HAP-1 (cell line): ENCODE results near the gene CLK2.
"Not testable (repeated sequence)": the region's sequence is repeated elsewhere in the genome, so short reads cannot be mapped to it uniquely, and the experiment has no call there.

Source experiments
- DNase-seq, 2 experiments: peaks; one replicate each; pipeline ENCODE4 v3.0.0-alpha.2; 2016 to 2020; ENCODE audit warnings: low spot score in 2 of 2
- H3K27me3 ChIP-seq: fragments of 250-450 bp; sonication (Bioruptor Pico); 2 replicates; pipeline ENCODE4 v1.5.1; 2020; ENCODE audit warnings: low read depth, mild to moderate bottlenecking, moderate library complexity
- H3K36me3 ChIP-seq: fragments of 250-450 bp; sonication (Bioruptor Pico); replicated peaks from 2 replicates; pipeline ENCODE4 v1.5.1; 2020; ENCODE audit warnings: mild to moderate bottlenecking
- H3K4me1 ChIP-seq: fragments of 250-450 bp; sonication (Bioruptor Pico); 2 replicates; pipeline ENCODE4 v1.5.1; 2020; ENCODE audit warnings: mild to moderate bottlenecking
- H3K4me3 ChIP-seq: fragments of 250-450 bp; sonication (Bioruptor Pico); 2 replicates; pipeline ENCODE4 v1.5.1; 2020; ENCODE audit warnings: mild to moderate bottlenecking, moderate library complexity
- H3K9me3 ChIP-seq: fragments of 250-450 bp; sonication (Bioruptor Pico); 2 replicates; pipeline ENCODE4 v1.5.1; 2020; ENCODE audit warnings: mild to moderate bottlenecking, moderate library complexity
- in situ Hi-C: fragments of 300-500 bp; cut with MboI; formaldehyde crosslinking; loops from 3 replicates; pipeline ENCODE4 v1.14.3; 2020; ENCODE audit warnings: low sequenced_read_pairs, inconsistent platforms, mixed read lengths

CLK2 gene

GRCh38 chr1:155251566-155251965 is 21.7 kb downstream of the CLK2 start:
- Histone ChIP-seq H3K36me3 (peaks cover 44% of the 10 kb centered on the region), H3K9me3 (no peaks in the 10 kb centered on the region), H3K4me1 (peaks cover 21% of the 10 kb centered on the region), H3K4me3 (no peak overlapping the region), H3K27me3 (no peaks in the 10 kb centered on the region)
- in situ Hi-C loops: no loop called here
- DNase-seq: no peak

- H3K4me3 ChIP-seq: no peak overlapping the region
- H3K27me3 ChIP-seq: no peaks in the 10 kb centered on the region
- peaks cover 37% of the 10 kb centered on the region for H3K36me3 ChIP-seq
- peaks cover 20% of the 10 kb centered on the region for H3K4me1 ChIP-seq
- H3K9me3 ChIP-seq: no peaks in the 10 kb centered on the region
- in situ Hi-C loops: no loop called here
- DNase-seq: peak; percentile 93 to 98
Observed at GRCh38 chr1:155250633-155251449, 22.5 kb downstream of the CLK2 start.

- Histone ChIP-seq H3K9me3 (no peaks in the 10 kb centered on the region), H3K4me3 (no peak overlapping the region), H3K27me3 (no peaks in the 10 kb centered on the region), H3K36me3 (peaks cover 37% of the 10 kb centered on the region), H3K4me1 (peaks cover 16% of the 10 kb centered on the region)
- in situ Hi-C loops: no loop called here
- DNase-seq: no peak
Observed at GRCh38 chr1:155250246-155250632, 23.1 kb downstream of the CLK2 start.

- Histone ChIP-seq H3K36me3 (peaks cover 32% of the 10 kb centered on the region), H3K9me3 (no peaks in the 10 kb centered on the region), H3K27me3 (no peaks in the 10 kb centered on the region), H3K4me3 (no peak overlapping the region), H3K4me1 (peaks cover 13% of the 10 kb centered on the region)
- no peak for DNase-seq
- in situ Hi-C loops: no loop called here
Observed at GRCh38 chr1:155247667-155248553, 25.4 kb downstream of the CLK2 start.

GRCh38 chr1:155246796-155247195 is 26.5 kb downstream of the CLK2 start:
- H3K4me3 ChIP-seq, DNase-seq, in situ Hi-C loops, H3K9me3 ChIP-seq, H3K27me3 ChIP-seq: not testable (repeated sequence)
- H3K4me1 ChIP-seq: peaks cover 18% of the 10 kb centered on the region
- peaks cover 31% of the 10 kb centered on the region for H3K36me3 ChIP-seq

- peaks cover 21% of the 10 kb centered on the region for H3K4me1 ChIP-seq
- H3K36me3 ChIP-seq: peaks cover 24% of the 10 kb centered on the region
- no peaks in the 10 kb centered on the region for H3K9me3 ChIP-seq
- H3K4me3 ChIP-seq: peak overlapping the region; percentile 17
- no peak for DNase-seq
- H3K27me3 ChIP-seq: no peaks in the 10 kb centered on the region
- in situ Hi-C loops: no loop called here
Observed at GRCh38 chr1:155245163-155245524, 28.2 kb downstream of the CLK2 start.

- H3K4me1 ChIP-seq: peaks cover 21% of the 10 kb centered on the region
- H3K4me3 ChIP-seq: peak overlapping the region; percentile 42
- H3K9me3 ChIP-seq: no peaks in the 10 kb centered on the region
- no peaks in the 10 kb centered on the region for H3K27me3 ChIP-seq
- peaks cover 21% of the 10 kb centered on the region for H3K36me3 ChIP-seq
- in situ Hi-C loops: no loop called here
- peak; percentile 99 for DNase-seq
Observed at GRCh38 chr1:155244368-155245162, 28.7 kb downstream of the CLK2 start.

GRCh38 chr1:155242805-155243358 is 30.4 kb downstream of the CLK2 start:
- Histone ChIP-seq H3K9me3 (no peaks in the 10 kb centered on the region), H3K4me1 (peaks cover 21% of the 10 kb centered on the region), H3K36me3 (peaks cover 5% of the 10 kb centered on the region), H3K4me3 (peak overlapping the region; percentile 42), H3K27me3 (no peaks in the 10 kb centered on the region)
- DNase-seq: no peak
- in situ Hi-C loops: no loop called here

GRCh38 chr1:155241841-155242264 is 31.5 kb downstream of the CLK2 start:
- in situ Hi-C loops: no loop called here
- DNase-seq: no peak
- Histone ChIP-seq H3K9me3 (no peaks in the 10 kb centered on the region), H3K4me3 (no peak overlapping the region), H3K4me1 (peaks cover 21% of the 10 kb centered on the region), H3K27me3 (no peaks in the 10 kb centered on the region), H3K36me3 (peaks cover 3% of the 10 kb centered on the region; the same call in 1 of the 2 replicates)

- DNase-seq: peak; percentile 75 to 77
- no peaks in the 10 kb centered on the region for H3K27me3 ChIP-seq
- no peaks in the 10 kb centered on the region for H3K9me3 ChIP-seq
- H3K36me3 ChIP-seq: peaks cover 7% of the 10 kb centered on the region; the same call in 1 of the 2 replicates
- peaks cover 21% of the 10 kb centered on the region for H3K4me1 ChIP-seq
- H3K4me3 ChIP-seq: peak overlapping the region; percentile 22
- in situ Hi-C loops: no loop called here
Observed at GRCh38 chr1:155241069-155241679, 32.1 kb downstream of the CLK2 start.

GRCh38 chr1:155236451-155236850 is 36.9 kb downstream of the CLK2 start:
- Histone ChIP-seq H3K27me3 (no peaks in the 10 kb centered on the region), H3K4me1 (peaks cover 3% of the 10 kb centered on the region; the same call in 1 of the 2 replicates), H3K36me3 (peaks cover 7% of the 10 kb centered on the region; the same call in 1 of the 2 replicates), H3K4me3 (no peak overlapping the region), H3K9me3 (no peaks in the 10 kb centered on the region)
- in situ Hi-C loops: no loop called here
- no peak for DNase-seq

GRCh38 chr1:155235375-155235774 is 37.9 kb downstream of the CLK2 start:
- H3K4me3 ChIP-seq, DNase-seq, H3K9me3 ChIP-seq, H3K36me3 ChIP-seq, H3K4me1 ChIP-seq, in situ Hi-C loops, H3K27me3 ChIP-seq: not testable (repeated sequence)

- H3K4me3 ChIP-seq, H3K27me3 ChIP-seq, H3K9me3 ChIP-seq, in situ Hi-C loops, H3K36me3 ChIP-seq, DNase-seq, H3K4me1 ChIP-seq: not testable (repeated sequence)
Observed at GRCh38 chr1:155233502-155233901, 39.8 kb downstream of the CLK2 start.
